HS-5 (cell line): ENCODE results near the gene SYT9.

Experiments
- DNase-seq: peaks from one replicate; pipeline ENCODE4 v3.0.0-alpha.2; 2012; ENCODE audit warnings: low read depth

The SYT9 gene

DNA sequence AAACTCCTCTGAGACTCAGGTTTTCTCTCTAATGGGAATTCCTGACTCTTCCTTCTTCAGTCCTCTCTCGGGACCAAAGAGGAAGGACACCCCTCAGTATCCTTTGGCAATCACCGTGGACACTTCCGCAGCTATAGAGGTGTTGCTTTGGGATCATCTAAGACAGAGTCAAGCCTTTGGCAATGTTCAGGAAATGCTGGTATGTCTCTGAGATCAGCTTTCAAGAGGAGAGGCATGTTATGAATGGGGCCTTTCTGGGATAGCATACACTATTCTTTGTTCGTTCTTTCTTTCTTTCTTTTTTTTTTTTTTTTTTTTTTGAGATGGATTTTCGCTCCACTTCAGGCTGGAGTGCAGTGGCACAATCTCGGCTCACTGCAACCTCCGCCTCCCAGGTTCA lies 219.4 kb downstream of the SYT9 start:
- DNase-seq = no peak

DNA sequence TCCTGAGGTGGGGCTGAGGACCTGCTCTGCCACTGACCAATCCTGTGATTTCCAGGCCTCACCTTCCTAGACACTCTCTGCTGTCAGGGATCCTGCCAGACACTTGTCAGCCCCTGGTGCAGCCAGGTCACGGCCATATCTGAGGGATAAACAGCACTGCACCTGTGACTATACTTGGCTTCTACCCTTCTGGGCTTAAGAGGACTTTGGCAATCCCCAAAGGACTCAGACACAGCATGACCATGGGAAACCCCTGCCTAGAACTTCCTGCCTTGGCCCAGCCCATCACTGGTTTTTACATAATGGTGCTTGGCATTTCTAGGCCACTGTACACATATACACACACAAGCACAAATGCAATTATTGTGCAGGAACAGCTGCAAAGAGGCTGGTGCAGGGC lies 222.0 kb downstream of the SYT9 start:
- DNase-seq = no peak

DNA sequence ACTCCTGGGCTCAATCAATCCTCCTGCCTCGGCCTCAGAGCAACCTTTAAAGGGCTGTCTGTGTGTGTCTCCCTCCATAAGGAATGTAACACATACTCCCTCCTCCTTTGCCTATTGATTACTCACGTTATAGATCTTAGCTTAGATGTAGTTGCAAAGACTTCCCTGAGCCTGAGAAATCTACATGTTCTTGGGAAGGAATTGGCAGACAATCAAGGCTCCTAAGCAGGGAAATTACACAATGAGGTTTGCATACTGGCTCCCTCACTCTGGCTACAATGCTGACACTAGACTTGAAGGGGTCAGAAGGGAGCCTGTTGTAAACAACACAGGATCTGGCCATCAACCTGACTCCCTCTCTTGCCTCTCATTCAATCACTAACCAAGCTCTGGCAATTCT lies 228.4 kb downstream of the SYT9 start:
- DNase-seq = no peak

DNA sequence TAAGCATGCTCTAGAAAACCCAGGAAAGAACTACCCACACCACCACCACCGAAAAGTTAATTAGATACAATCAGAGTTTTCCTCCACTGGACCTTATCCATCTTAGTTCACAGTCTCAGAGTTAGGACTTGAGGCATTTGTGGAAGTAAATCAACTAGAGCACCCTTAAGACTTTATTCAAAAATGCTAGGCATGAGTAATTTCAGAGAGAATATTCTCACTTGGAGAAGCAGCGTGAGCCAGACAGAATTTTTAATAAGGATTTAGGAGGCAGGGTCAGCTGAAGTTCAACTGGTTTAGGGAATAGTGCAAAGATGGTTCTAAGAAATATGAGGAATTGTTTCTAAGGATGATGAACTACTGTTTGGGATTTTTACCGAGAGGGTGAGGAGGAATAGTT lies 232.4 kb downstream of the SYT9 start:
- DNase-seq = no peak

DNA sequence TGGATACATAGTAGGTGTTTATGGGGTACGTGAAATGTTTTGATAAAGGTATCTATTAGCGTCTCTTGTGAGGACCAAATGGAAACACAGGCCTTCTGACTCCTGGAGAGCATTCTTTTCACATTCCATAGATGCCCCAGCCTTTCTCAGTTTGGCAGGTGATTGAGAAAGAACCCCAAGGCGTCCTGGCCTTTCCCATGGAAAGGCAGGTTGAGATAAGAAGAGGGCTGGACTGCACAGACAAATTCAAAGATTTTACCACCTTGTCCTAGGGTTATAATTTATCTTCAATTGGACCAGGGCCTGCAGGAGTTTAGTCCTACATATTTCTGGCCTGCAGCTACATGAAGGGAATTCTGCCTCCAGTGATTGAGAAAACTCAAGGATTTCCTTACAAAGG lies 232.9 kb downstream of the SYT9 start:
- DNase-seq = no peak

DNA sequence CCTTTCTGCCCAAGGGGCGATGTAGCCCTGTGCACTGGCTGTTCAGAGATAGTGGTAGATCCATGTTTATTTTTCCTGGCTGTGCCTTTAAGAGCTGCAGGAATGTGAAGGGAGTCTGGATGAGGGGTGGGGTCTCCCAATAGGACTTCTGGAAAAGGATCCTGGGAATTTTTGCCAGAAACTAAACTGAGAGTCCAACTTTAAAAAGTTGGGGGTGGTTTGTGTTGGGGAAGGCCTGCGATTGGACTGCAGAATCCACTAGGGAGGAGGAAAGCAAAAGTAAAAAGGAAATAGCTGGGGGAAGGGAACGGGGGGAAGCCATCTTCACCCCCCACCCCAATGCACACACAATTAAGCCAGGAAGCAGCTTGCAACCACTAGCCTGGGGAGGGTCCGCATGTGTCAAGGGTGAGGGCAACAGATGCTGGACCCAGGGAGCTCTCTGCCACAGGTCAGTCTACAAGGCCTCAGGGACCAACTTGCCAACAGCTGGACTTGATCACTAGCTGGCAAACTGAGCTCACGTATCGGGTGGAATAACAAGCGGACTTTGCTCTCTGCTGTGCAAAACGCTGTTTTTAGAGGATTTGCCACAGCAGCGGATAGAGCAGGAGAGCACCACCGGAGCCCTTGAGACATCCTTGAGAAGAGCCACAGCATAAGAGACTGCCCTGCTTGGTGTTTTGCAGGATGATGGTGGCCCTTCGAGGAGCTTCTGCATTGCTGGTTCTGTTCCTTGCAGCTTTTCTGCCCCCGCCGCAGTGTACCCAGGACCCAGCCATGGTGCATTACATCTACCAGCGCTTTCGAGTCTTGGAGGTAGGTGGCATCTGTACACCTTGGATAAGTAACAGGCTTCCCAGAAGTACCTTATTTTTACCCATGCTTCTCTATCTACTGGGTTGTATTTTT lies 233.7 kb downstream of the SYT9 start, which contains the start of gene OLFML1:
Gene OLFML1 (plus strand): TSS at position 321 of the 912 bp plus-strand sequence. CDS start 370 bp downstream, at position 691.
- no peak for DNase-seq

DNA sequence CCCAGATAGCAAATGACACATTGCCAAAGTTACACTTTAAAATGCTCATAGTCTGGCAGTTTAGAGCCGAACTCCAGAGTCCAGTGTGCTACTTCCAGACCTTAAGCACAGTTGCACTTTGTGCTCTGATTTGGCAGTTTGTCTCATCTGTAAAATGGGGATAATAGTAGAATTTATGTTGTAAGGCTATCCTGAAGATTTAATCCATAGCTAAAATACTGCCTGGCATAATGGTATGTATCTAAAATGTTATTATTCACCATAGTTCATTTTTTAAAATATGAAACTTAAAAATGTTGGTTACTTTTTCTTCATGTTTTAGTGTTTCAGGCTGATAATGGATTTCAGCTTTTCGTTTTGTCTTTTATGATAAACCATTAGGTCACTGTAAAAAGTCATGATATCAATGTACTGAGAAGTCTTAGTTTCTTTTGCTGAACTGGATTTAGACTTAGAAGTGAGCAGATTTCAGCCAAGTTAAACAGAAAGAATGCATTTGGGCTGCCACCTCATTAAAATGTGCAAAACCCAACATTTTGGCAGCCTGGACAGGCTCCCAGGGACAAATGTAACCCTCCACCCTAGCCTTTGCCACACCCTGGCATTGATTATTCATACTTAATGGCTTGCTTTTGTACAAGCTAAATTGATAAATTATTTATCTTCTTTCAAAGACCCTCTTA lies 234.5 kb downstream of the SYT9 start:
- DNase-seq = no peak

DNA sequence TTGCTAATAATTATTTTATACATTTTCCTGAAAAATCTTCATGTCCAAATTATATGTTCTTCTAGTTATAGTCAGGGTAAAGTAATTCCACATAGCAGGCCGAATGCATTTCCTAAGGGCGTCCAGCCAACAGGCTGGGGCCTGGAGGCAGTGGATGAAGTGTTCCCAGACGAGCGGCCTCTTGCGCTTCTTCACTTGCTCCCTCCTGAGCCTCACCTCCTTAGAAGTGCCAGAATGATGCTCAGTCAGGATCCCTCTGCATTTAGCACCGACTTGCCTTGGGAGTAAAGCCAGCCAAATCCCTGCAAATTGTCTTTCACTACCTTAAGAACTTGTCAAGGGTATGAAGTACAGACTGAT lies 235.1 kb downstream of the SYT9 start:
- DNase-seq = no peak

DNA sequence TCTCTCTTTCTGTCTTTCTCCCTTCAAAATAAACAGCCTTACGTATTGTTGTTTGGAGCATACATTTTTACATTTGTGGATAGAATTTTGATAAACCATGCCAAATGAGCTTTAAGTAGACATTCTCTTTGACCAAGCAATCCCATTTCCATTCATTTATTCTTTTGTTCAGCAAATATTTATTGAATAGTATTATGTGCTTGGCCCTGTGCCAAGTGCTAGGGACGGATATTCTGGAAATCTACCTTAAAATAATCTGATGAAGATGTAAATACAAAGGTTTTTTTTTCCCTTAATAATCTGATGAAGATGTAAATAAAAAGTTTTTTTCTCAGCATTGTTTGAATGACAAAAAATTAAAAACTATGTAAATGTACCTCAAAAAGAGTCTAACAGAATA lies 235.7 kb downstream of the SYT9 start:
- DNase-seq = no peak

DNA sequence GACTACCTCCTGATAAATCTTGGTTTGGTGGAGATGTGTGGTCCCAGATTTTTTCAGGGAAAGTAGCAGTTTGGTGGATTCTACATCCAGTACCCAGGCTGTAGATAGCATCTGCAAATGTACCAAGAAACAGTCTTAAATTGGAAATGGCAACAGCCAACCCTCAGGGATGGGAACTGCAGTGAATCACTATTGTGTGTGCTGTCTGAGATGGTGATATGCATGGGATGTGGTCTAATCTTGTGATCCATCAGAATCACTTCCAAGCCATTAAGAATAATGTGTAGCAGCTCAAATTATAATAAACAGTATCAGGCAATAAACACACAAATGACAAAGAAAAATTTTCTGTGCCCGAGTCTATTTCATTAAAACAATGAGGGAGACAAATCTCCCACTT lies 237.0 kb downstream of the SYT9 start:
- DNase-seq = no peak

DNA sequence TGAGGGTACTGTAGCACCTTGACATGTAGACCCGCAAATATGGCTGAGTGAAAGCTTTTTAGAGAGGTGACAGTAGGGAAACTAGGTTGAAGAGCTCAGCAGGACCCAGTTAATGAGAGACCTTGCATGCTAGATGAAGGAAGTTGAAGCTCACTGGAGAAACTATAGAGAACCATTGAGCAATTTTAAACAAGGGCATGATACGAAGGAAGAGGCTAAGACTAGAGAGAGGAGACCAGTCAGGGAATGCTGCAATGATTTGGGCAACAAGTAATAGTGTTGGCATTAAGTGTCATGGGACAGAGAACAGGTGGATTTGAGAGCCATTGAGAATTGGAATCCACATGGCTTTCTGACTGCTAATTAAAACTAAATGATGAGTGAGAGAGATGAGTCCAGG lies 237.7 kb downstream of the SYT9 start:
- no peak for DNase-seq

DNA sequence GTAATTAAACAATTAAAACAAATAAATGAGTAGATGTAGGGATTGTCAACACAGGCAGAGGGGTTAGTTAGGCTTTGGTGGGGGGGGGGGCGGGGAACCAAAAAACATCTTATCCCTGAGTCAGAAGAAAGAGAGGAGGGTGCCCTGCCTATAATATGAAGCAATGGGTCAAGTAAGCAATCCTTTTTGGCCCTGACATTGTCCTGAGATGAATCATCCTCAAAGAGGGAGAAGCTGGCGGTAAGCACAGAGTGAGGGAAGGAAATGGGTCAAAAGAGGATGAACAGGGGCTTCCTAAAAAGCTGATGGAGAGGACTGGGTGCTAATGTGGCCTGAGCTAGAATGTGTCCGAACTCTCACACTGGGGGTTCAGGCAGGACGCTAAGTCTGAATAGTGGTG lies 238.3 kb downstream of the SYT9 start:
- peak; percentile 73 for DNase-seq

DNA sequence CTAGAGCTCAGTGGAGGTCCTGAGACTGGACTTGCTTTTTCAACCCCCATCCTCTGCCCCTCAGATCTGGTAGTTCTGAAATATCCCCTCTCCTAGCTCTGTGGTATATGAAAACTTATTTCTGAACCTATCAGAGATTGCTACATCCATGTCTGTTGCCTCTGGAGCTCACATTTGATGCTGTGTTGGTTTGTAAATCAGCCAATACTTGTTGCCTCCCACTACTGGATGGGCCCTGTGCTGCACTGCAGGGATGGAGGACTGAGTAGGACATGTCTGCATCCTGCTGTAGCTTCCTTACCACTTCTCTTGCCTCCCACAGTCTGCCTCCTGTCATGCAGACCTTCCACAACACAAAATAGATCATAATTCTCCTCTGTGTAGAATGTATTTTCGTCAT lies 238.8 kb downstream of the SYT9 start:
- DNase-seq = no peak

DNA sequence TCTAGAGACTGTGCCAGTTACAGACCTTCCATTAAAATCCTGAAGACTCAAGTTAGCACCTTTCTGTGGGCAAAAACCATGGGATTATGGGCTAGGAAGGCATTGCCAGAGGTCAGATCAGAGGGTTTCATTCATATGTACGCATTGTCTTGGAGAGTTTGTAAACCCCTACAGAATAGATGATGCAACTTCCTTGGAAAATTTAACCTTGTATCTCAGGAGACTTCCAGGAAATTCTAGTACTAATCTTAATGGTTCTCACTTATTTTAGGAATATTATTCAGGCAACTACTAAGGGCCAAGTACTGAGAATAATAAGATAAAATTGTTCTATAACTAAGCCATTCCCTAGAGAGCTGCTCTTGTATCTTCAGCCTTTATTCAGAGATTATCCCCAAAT lies 240.5 kb downstream of the SYT9 start:
- DNase-seq = no peak

DNA sequence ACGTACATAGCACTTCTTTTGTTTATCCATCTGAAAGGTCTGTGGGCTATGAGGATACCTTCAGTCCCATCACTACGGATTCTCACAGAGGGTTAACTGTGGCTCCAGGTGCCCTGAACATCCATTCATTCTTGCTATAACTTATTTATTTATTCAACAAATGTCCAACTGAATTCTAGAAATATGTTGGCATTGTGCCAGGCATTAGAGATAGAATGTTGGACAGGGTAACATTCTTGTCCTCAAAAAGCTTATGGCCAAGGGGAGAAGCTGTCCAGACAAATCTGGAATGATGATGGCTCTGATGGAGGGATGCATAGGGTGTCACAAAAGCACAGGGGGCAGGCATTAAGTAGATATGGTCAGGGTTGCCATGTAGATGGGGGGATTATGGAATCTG lies 242.0 kb downstream of the SYT9 start:
- DNase-seq = no peak

DNA sequence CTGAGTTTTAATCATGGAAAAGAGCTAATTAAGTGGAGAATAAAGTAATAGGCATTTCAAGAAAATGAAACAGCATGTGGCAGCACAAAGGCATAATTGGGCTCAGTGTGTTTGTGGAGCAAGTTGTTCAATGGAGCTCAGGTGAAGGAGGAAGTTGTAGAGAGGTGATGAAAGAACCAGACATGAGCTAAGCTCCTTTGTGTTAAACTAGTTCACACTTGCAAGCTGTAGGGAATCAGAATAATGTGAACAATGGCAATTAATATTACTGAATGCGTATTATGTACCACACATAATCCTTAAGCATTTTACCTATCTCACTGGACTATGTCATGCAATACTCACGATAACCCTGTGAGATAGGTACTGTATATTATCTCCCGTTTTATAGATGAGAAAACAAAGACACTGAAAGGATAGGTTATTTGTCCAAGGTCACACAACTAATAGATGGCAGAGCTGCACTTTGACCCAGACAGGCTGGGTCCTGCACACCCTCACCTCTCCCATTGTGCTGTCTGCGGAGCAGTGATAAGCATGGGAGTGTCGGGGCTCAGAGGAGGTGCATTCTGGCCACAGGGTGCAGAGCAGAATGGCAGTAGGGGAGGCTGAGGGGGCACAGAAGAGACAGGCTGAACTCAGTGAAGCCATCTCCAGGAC lies 242.5 kb downstream of the SYT9 start:
- DNase-seq = no peak

DNA sequence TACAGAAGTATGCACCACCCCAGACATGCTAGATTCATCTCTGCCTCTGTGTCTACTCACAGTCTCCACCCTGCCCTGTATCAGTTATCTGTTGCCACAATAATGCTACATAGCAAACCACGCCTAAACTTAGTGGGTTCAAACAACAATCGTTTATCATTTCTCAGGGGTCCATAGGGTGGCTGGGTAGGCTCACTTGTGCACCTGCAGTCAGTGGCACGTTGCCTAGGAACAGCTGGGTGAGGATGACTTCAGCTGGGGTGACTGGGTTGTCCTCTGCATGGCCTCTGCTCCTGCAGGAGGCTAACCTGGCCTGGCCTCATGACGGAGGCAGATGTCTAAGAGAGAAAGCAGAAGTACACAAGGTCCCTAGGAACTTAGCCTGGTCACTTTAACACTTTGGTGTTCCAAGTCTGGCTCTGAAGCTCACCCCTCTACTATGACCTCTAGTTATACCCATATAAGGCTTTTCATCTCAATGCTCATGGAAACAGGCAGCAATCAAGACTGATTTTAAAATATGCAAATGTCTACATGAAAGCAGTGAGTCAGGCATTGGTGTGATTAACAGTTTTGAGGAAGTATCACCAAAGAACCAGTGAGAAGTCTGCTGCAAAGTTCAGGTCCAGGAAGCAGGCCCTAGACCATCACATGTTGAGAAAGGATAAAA lies 244.3 kb downstream of the SYT9 start:
- DNase-seq = no peak

DNA sequence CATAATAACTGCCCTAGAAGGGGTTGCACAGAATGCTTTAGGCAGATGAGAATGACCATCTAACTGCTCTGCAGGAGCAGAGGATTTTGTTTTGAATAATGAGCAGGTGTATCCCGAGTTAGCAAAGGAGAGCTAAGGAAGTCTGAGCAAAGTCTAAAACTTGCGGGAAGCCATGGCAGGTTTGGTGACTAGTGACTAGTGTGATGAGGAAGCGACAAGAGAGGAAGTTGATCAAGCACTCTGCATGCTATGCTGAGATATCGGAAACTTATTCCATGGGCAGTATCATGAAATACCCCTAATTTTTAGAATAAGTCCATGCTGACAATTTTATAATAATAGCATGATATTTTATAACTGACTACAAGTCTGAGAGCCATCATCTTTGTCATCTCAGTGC lies 246.5 kb downstream of the SYT9 start:
- DNase-seq = no peak

DNA sequence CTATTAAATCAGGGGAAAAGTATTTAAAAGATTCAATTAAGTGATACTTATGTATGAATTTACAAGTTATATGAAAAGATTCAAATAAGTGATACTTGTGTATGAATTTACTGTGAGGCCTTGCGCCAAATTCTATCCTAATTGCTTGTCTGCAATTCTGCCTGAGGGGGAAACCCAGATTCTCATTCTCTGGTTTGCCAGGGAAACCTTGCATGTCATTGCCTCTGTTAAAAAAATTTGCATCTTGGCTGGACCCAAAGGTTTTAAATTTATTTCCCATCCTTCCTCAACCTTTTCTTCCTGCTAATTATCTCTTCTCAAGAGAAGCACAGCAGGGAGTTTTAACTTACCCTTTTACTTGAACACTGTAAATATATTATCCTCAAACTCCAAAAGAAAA lies 247.4 kb downstream of the SYT9 start:
- DNase-seq = no peak

DNA sequence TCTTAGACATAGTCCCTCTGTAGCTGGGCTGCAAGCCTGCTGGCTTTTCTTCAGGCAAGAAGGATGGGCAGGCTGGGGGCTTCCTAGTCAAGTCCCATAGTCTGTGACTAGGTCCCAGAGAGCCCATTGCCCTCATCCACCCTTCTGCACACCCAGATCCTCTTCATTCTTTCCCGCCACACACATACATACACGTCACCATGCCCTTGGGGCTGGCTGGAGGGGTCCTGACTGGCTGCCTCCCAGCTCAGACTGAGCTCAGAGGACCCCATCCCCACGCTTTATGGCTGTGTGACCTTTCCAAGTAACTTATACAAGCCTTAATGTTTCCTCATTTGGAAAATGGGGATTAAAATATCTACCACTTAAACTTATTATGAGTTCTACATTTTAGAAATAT lies 248.5 kb downstream of the SYT9 start:
- no peak for DNase-seq

DNA sequence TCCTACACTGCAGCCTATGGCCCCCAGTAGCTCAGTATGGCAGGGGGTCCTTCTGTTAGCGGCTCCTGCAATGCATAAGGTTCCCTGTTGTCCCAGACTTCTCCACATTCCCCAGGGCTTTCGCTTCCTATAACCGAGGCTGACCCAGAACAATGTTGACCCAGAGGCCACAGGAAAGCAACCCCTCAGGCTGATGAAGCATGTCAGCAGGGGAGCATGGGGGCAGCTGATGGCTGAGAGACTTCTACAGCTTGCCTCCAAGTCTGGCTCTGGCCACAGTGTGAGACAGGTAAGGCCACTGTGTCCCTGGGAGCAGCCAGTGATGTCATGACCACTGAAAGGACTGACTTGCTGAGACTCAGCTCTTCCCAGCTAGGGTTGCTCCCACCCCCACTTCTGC lies 249.5 kb downstream of the SYT9 start:
- DNase-seq = no peak

DNA sequence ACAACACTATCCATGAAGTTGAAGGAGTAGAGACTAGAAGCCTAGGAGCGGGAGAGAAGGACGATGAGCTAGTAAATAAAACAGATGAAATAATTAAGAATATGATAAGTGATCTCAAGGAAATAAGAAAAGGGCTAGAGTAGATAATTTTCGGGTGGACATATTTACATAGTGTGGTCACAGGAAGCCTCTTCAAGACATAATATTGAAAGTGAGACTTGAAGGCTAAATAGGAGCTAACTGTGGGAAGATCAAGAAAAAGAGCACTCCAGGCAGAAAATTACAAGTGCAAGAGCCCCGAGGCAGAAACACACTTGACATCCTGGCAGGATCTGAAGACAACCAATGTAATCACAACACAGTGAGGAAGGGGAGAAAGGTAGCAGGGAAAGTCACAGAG lies 250.2 kb downstream of the SYT9 start:
- no peak for DNase-seq

DNA sequence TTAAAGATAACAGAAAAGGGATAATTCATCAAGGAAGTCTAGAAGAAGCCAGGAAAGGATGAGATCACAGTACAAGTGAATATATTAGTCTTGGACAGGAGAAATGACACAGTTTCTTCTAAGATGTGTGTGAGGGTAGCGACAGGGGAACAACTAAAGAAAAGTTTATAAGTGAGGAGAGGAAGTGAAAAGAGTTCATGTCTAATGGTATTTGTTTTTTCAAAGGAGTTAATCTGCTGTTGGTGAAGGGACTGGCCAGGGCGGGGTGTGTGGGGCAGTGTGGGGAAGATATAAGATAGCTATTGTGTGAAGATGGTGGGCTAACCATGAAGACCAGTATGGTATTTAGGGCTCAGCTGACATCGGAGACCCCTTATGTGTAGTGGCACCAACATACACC lies 254.5 kb downstream of the SYT9 start:
- no peak for DNase-seq
